NB4 (cell line): ENCODE measurements around the gene C5orf63.
"Not testable (repeated sequence)": the region's sequence is repeated elsewhere in the genome, so short reads cannot be mapped to it uniquely, and the experiment has no call there.

Experiments used
- MYC ChIP-seq: IDR thresholded peaks from 2 replicates; pipeline ENCODE4 v1.6.1; 2011; ENCODE audit warnings: low read depth, low read length
- POLR2A ChIP-seq: IDR thresholded peaks from 2 replicates; pipeline ENCODE4 v1.6.1; 2011; ENCODE audit warnings: mild to moderate bottlenecking; ENCODE audit not compliant: insufficient read length; ENCODE audit errors: extremely low read depth
- TF ChIP-seq, protein P1 (sequence below): IDR thresholded peaks from one replicate; pipeline ENCODE4 v1.5.1; 2012; ENCODE audit warnings: low read depth, low read length
- TF ChIP-seq, protein P2 (sequence below): IDR thresholded peaks from 2 replicates; pipeline ENCODE4 v1.6.1; 2011; ENCODE audit warnings: low read depth, low read length

DNA sequence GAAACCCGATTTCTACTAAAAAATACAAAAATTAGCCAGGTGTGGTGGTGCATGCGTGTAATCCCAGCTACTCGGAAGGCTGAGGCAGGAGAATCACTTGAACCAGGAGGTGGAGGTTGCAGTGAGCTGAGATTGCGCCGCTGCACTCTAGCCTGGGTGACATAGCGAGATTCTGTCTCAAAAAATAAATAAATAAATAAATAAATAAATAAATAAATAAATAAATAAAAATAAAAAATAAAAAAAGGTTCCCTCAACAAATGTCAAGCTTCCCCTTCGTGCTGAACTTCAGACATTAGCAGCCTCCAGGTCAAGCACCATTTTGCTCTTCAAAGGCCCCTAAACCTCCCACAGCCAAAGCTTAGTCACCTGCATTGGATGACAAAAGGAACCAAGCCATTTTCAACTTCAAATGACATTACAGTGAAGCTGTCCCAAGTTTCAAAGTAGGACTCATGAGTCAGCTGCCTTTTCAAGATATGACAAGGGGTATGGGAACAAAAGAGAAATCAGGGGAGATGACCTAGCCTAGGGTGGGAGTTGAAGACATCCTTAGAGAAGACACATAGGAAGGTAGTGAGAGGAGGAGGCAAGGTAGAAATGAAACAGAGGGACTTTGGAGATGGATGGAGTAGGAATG, 49.6 kb downstream of the C5orf63 start:
- TF ChIP-seq, protein P1, sequence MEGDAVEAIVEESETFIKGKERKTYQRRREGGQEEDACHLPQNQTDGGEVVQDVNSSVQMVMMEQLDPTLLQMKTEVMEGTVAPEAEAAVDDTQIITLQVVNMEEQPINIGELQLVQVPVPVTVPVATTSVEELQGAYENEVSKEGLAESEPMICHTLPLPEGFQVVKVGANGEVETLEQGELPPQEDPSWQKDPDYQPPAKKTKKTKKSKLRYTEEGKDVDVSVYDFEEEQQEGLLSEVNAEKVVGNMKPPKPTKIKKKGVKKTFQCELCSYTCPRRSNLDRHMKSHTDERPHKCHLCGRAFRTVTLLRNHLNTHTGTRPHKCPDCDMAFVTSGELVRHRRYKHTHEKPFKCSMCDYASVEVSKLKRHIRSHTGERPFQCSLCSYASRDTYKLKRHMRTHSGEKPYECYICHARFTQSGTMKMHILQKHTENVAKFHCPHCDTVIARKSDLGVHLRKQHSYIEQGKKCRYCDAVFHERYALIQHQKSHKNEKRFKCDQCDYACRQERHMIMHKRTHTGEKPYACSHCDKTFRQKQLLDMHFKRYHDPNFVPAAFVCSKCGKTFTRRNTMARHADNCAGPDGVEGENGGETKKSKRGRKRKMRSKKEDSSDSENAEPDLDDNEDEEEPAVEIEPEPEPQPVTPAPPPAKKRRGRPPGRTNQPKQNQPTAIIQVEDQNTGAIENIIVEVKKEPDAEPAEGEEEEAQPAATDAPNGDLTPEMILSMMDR = not testable (repeated sequence)
- TF ChIP-seq, protein P2, sequence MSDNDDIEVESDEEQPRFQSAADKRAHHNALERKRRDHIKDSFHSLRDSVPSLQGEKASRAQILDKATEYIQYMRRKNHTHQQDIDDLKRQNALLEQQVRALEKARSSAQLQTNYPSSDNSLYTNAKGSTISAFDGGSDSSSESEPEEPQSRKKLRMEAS = not testable (repeated sequence)
- not testable (repeated sequence) for TF ChIP-seq POLR2A, MYC
